Astrocyte of the spinal cord (primary cell): ENCODE data around the gene TCFL5.

Experiments used
- DNase-seq: peaks from one replicate; pipeline ENCODE4 v3.0.0; 2011; ENCODE audit warnings: low read depth, low spot score
- H3K4me3 ChIP-seq: 2 replicates; pipeline ENCODE4 v1.5.1; 2011; ENCODE audit warnings: low read depth, mild to moderate bottlenecking, low read length, moderate library complexity
- in situ Hi-C: cut with HindIII; loops from 2 replicates; pipeline ENCODE4 v1.10.0; 2017; ENCODE audit warnings: low sequenced_read_pairs
- TF ChIP-seq, protein P1 (sequence below): IDR thresholded peaks from 2 replicates; pipeline ENCODE4 v1.5.1; 2012; ENCODE audit warnings: low read depth, mild to moderate bottlenecking, low read length, inconsistent platforms

The TCFL5 gene

GRCh38 chr20:62872184-62872847 lies 10.7 kb upstream of the TCFL5 start:
- no peak for DNase-seq
- in situ Hi-C loops, result no loop called here
- TF ChIP-seq, protein P1, sequence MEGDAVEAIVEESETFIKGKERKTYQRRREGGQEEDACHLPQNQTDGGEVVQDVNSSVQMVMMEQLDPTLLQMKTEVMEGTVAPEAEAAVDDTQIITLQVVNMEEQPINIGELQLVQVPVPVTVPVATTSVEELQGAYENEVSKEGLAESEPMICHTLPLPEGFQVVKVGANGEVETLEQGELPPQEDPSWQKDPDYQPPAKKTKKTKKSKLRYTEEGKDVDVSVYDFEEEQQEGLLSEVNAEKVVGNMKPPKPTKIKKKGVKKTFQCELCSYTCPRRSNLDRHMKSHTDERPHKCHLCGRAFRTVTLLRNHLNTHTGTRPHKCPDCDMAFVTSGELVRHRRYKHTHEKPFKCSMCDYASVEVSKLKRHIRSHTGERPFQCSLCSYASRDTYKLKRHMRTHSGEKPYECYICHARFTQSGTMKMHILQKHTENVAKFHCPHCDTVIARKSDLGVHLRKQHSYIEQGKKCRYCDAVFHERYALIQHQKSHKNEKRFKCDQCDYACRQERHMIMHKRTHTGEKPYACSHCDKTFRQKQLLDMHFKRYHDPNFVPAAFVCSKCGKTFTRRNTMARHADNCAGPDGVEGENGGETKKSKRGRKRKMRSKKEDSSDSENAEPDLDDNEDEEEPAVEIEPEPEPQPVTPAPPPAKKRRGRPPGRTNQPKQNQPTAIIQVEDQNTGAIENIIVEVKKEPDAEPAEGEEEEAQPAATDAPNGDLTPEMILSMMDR, result no peak

DNA sequence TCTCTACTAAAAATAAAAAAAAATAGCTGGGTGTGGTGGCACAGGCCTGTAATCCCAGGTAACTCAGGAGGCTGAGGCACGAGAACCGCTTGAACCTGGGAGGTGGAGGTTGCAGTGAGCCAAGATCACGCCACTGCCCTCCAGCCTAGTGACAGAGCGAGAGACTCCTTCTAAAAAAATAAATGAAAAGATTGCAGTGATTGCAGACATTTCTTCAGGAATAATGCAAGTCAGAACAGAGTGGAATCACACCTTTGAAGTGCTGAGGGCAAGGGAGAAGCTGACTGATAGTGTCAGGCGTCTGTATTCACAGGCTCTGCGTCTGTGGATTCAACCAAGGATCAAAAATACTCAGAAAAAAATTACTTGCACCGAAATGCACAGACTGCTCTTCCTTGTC lies 2.6 kb upstream of the TCFL5 start:
- DNase-seq, result no peak
- H3K4me3 ChIP-seq, result no peak overlapping the region
- in situ Hi-C loops, result no loop called here
- TF ChIP-seq, protein P1, result no peak

More at GRCh38 chr20:62872184-62872847, 10.7 kb upstream of the TCFL5 start:
- no peak overlapping the region for H3K4me3 ChIP-seq

DNA sequence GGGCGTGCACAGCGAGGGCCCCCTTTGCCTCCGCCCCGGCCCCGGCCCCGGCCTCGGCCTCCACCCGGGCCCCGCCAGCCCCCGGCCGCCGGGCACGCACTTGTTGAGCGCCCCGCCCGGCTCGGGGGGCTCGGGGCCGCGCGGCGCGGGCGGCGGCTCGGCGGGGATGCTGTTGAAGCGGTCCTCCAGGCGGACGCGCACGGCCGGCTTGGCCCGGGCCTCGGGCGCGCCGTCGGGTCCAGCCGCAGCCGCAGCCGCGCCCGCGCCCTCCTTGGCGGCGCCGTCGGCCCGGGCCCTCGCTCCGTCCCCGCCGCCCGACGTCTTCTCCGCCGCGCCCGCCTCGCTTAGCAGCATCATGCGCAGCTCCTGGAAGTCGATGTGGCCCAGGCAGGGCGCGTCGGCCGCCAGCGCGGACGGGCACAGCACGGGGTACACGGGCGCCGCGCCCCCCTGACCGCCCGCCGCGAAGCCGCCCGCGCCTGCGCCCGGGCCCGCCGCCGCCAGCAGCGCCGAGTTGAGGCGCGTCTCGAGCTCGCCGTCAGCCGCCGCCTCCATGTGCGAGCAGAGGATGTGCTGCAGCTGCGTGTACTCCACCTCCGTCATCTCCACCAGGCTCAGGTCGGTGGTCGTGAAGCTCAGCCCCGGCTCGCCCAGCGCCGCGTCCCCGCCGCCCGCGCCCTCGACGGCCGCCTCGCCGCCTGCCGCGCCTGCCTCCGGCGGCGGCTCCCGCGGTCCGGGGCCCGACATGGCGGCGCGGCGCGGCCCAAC lies 514 bp downstream of the TCFL5 start:
- no peak for DNase-seq
- peak overlapping the region; percentile 49 for H3K4me3 ChIP-seq
- in situ Hi-C loops, result no loop called here
- TF ChIP-seq, protein P1, result no peak

DNA sequence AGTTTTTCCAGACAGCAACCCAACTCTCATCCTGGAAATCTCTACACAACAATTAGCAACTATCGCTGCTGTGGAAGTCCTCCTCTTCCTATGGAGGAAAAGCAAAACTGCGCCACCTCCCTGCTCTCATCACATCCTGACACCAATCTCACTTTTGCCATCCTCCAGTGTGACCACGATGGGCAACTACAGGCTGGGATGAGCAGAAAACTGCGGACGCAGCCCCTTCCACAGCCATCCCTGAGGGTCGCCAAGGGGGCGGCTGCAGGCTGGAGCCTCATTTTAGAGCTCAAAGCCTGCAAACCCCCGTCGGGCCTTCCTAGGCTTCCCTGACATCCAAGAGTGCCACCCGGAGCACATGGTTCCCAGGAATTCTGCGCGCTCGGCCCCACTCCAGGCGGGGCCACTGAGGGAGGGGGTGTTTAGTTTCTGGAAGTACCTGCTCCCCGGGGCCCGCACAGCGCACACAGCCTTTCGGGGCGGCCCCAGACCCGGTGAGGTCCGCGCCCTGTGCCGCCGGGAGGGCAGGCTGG lies 1.2 kb downstream of the TCFL5 start:
- peak overlapping the region; percentile 49 for H3K4me3 ChIP-seq
- DNase-seq, result no peak
- in situ Hi-C loops, result no loop called here
- TF ChIP-seq, protein P1, result peak; percentile 21

- no peak for DNase-seq
- TF ChIP-seq, protein P1, result no peak
- peak overlapping the region; percentile 49 for H3K4me3 ChIP-seq
- in situ Hi-C loops, result no loop called here
Observed at GRCh38 chr20:62859721-62860120, 1.9 kb downstream of the TCFL5 start.

DNA sequence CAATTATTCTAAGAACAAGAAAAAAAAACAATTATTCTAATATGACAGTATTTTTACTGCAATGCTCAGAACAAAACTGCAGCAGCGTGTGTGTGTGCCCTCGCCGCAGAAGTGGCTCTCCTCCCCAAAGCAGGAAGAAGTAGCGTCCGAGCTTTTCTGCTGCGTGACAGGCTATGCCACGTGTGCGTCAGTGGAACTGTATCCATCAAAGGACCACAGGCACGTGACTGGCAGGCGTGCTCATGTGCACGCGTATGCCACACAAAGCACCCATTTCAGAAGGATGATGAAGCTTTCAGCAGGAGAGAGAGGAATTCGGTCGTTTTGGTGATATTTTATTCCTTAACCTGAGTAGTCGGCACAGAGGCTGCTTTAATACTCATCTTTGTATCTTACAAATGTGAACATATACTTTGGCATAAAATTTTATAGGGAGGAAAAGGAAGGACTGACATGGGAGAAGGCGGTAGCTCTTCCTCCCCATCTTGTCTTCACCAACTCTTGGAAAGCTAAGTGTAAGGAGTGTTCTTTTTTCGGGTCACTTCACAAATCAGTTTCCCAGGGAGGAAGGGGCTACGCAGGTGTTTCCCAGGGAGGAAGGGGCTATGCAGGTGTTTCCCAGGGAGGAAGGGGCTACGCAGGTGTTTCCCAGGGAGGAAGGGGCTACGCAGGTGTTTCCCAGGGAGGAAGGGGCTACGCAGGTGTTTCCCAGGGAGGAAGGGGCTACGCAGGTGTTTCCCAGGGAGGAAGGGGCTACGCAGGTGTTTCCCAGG lies 3.4 kb downstream of the TCFL5 start:
- DNase-seq, result no peak
- in situ Hi-C loops, result no loop called here
- TF ChIP-seq, protein P1, result no peak
- H3K4me3 ChIP-seq, result no peak overlapping the region
